Activated T-cell treated with anti-CD3 and anti-CD28 coated beads, Interleukin-2, amount 50 U/mL, for 4 hours (primary cell): Measurements from ENCODE around the gene MYO3B. TPM values are rescaled to one million over a fixed set of nuclear protein-coding genes. Genes with fewer than 3 reads are reported as not detected.

Experiments used
- ATAC-seq, 2 donors: fragments of 200-7000 bp; cut with Tn5 transposase; one replicate each; pipeline ENCODE4 v1.10.0; 2021
- DNase-seq: peaks from one replicate; pipeline ENCODE4 v3.0.0-alpha.2; 2020
- H3K27me3 Mint-ChIP-seq: one replicate; pipeline ENCODE4 v1.8.0; 2021; ENCODE audit warnings: low read depth, mixed read lengths
- H3K36me3 Mint-ChIP-seq: one replicate; pipeline ENCODE4 v1.8.0; 2022; ENCODE audit warnings: mixed read lengths; ENCODE audit not compliant: insufficient read depth
- H3K4me1 Mint-ChIP-seq: one replicate; pipeline ENCODE4 v1.8.0; 2021; ENCODE audit warnings: low read depth, mixed read lengths
- H3K4me3 Mint-ChIP-seq: one replicate; pipeline ENCODE4 v1.8.0; 2021; ENCODE audit warnings: mild to moderate bottlenecking, moderate library complexity, mixed read lengths
- H3K9me3 Mint-ChIP-seq: one replicate; pipeline ENCODE4 v1.8.0; 2021; ENCODE audit warnings: mixed read lengths
- total RNA-seq, 3 donors: library from RNA; stranded (reverse); gene quantifications; one replicate each; pipeline ENCODE4 v1.2.1, GENCODE V29; 2021

The MYO3B gene
- total RNA-seq, 3 donors from 2014 or later, result 0.08 TPM

DNA sequence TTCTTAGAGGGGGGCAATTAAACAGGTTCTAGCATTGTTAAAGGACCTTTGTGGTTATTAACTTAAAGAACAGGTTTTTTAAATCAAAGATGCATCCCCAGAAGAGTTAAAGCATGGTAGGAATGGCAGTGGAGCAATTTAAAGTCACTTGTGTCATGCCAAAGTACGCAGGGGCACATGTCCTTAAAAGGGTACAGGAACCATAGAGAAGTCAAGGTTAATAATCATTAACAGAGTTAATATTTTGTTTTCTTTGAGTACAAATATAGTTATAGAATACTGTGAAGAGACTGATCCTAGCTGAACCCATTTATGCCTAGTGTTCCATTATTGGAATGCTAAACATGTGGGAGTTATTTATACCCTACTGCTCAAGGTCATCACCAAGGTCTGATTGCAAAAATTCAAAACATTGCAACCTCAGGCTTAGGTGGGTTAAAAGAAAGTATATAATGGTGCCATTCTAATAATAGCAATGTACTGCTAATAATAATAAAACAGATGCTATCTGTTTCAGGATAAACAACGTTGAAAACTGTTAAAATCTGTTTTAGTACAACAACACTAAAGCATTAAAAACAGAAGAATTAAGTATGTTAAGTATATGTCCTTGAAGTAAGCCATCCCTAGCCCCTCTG, 216.0 kb downstream of the MYO3B start:
- H3K27me3 Mint-ChIP-seq, result peaks cover 45% of the 10 kb centered on the region
- H3K9me3 Mint-ChIP-seq, result no peaks in the 10 kb centered on the region
- H3K4me3 Mint-ChIP-seq, result no peak overlapping the region
- DNase-seq (no peak), ATAC-seq (no peak)
- H3K4me1 Mint-ChIP-seq, result no peaks in the 10 kb centered on the region
- no peaks in the 10 kb centered on the region for H3K36me3 Mint-ChIP-seq

GRCh38 chr2:170394641-170395387, 216.9 kb downstream of the MYO3B start:
- Mint-ChIP-seq H3K27me3 (peaks cover 45% of the 10 kb centered on the region), H3K9me3 (no peaks in the 10 kb centered on the region), H3K4me1 (no peaks in the 10 kb centered on the region), H3K4me3 (no peak overlapping the region), H3K36me3 (no peaks in the 10 kb centered on the region)
- DNase-seq, result no peak
- no peak for ATAC-seq

DNA sequence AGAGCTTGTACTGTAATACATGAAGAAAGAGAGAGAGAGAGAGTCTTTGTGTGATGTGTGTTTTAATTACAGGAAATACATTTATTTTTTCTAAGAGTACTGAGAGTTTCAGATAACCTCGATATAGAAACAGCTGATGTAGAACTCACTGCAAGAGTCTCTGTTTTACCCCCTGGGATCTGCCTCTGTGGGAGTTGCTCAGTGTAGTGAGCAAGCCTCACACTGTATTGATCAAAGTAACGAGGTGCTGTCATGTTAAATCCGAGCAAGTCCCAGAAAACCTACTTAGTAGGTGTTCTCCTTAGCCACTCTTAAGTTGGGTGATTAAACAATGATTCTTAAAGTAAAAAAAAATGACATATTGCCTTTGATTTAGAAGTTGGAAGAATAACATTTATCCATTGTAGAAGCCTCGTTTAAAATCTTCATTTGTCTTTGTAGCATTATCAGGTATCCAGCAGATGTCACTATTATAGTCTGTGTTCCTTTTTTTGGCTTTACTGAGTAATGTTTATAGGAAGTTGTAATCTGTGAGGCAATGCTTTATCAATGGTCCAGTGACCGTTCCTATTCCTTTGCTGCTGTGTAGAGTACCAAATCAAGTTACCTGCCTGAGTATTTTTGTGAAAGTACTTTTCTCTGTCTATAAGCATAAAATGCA, 219.0 kb downstream of the MYO3B start:
- DNase-seq (no peak), ATAC-seq (no peak)
- H3K4me1 Mint-ChIP-seq, result no peaks in the 10 kb centered on the region
- H3K36me3 Mint-ChIP-seq, result no peaks in the 10 kb centered on the region
- no peak overlapping the region for H3K4me3 Mint-ChIP-seq
- peaks cover 47% of the 10 kb centered on the region for H3K27me3 Mint-ChIP-seq
- no peaks in the 10 kb centered on the region for H3K9me3 Mint-ChIP-seq

DNA sequence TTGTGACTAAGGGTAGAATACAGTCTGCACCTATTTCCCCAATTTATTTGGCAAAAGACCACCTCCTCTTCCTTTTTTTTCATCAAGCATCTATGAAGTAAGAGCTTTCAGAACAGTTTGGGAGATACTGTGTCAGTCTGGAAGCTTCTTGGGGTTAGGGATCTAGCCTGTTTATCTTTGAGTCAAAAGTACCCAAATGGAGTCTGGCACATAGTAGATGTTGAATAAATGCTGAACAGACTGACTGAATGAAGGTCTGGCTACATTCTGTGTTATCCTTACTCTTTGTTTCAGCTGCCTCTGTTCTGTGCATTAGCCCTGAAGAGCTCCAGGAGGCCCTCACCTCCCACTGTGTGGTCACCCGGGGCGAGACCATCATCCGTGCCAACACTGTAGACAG, 223.2 kb downstream of the MYO3B start:
- no peak overlapping the region for H3K4me3 Mint-ChIP-seq
- no peaks in the 10 kb centered on the region for H3K36me3 Mint-ChIP-seq
- no peak for DNase-seq
- H3K9me3 Mint-ChIP-seq, result no peaks in the 10 kb centered on the region
- H3K4me1 Mint-ChIP-seq, result no peaks in the 10 kb centered on the region
- peaks cover 37% of the 10 kb centered on the region for H3K27me3 Mint-ChIP-seq
- no peak for ATAC-seq

- DNase-seq (no peak), ATAC-seq (no peak)
- Mint-ChIP-seq H3K36me3 (no peaks in the 10 kb centered on the region), H3K9me3 (no peaks in the 10 kb centered on the region), H3K27me3 (peaks cover 41% of the 10 kb centered on the region), H3K4me3 (no peak overlapping the region), H3K4me1 (peaks cover 5% of the 10 kb centered on the region)
These were observed 226.9 kb downstream of the MYO3B start for GRCh38 chr2:170404846-170405245.

GRCh38 chr2:170405326-170405725, 227.4 kb downstream of the MYO3B start:
- DNase-seq, result no peak
- no peaks in the 10 kb centered on the region for H3K9me3 Mint-ChIP-seq
- peaks cover 5% of the 10 kb centered on the region for H3K4me1 Mint-ChIP-seq
- H3K27me3 Mint-ChIP-seq, result peaks cover 41% of the 10 kb centered on the region
- no peak overlapping the region for H3K4me3 Mint-ChIP-seq
- no peaks in the 10 kb centered on the region for H3K36me3 Mint-ChIP-seq
- ATAC-seq, result no peak

DNA sequence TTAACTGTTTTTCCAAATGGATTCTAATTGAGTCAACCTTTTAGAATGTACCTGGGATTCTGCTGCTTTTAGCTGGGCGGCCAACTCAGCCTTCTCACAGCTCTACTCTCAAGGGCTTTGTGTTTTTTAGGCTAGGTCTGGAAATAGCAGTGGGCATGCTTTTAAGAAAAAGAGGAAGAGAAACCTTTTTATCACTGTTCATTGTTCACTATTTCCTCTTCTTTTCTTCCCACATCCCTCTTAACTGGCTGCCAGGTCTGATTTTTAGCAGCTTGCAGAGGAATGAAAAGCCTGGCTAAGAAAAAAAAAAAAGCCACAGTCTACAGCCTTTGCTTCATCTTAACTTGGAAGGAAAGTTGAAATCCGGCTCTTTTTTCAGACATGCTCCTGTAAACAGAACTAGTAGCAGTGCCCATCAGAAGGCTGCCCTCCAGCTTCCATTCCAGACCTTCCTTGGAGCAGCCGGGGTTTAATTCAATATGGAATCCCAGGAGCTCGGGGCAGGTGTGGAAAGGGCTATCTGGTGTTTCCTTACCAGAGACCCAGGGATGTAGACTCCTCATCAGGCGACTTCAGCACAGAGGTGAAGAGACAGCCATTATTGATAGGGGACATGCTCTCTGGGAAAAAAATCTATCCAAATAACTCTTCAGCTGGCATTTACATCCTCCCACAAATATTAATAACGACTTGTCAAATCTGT, 230.7 kb downstream of the MYO3B start:
- ATAC-seq, result peak in 1 of 2 donors; percentile 34
- H3K4me3 Mint-ChIP-seq, result no peak overlapping the region
- no peaks in the 10 kb centered on the region for H3K36me3 Mint-ChIP-seq
- no peak for DNase-seq
- no peaks in the 10 kb centered on the region for H3K9me3 Mint-ChIP-seq
- peaks cover 5% of the 10 kb centered on the region for H3K4me1 Mint-ChIP-seq
- peaks cover 29% of the 10 kb centered on the region for H3K27me3 Mint-ChIP-seq

DNA sequence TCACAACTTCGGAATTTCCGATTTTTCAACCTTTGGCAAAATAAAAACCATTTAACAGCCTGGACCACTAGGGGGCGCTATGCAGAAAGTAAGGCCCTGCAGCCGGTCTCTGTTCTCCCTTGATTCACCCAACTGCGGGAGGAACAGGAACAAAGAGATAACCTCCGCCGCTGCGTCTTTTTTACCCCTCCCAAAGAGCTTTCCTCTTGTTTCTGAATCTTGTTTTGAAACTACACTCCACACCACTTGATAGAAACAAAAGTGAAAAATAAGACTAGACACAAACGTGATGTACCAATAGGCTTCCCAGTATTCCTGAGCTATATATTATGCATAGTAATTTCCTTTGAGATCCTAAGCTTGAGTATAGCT, 231.2 kb downstream of the MYO3B start:
- Mint-ChIP-seq H3K36me3 (no peaks in the 10 kb centered on the region), H3K4me3 (no peak overlapping the region), H3K9me3 (no peaks in the 10 kb centered on the region), H3K27me3 (peaks cover 29% of the 10 kb centered on the region), H3K4me1 (peaks cover 5% of the 10 kb centered on the region)
- ATAC-seq, result peak; percentile 38 to 65
- DNase-seq, result peak; percentile 76

- ATAC-seq (no peak), DNase-seq (no peak)
- Mint-ChIP-seq H3K27me3 (peaks cover 20% of the 10 kb centered on the region), H3K4me1 (peaks cover 5% of the 10 kb centered on the region), H3K36me3 (no peaks in the 10 kb centered on the region), H3K4me3 (no peak overlapping the region), H3K9me3 (no peaks in the 10 kb centered on the region)
These were observed 233.7 kb downstream of the MYO3B start for GRCh38 chr2:170411660-170412059.

- H3K36me3 Mint-ChIP-seq, result no peaks in the 10 kb centered on the region
- no peaks in the 10 kb centered on the region for H3K4me1 Mint-ChIP-seq
- peaks cover 18% of the 10 kb centered on the region for H3K27me3 Mint-ChIP-seq
- DNase-seq, result no peak
- ATAC-seq, result no peak
- H3K4me3 Mint-ChIP-seq, result no peak overlapping the region
- no peaks in the 10 kb centered on the region for H3K9me3 Mint-ChIP-seq
These were observed 243.2 kb downstream of the MYO3B start for GRCh38 chr2:170420961-170421687.

DNA sequence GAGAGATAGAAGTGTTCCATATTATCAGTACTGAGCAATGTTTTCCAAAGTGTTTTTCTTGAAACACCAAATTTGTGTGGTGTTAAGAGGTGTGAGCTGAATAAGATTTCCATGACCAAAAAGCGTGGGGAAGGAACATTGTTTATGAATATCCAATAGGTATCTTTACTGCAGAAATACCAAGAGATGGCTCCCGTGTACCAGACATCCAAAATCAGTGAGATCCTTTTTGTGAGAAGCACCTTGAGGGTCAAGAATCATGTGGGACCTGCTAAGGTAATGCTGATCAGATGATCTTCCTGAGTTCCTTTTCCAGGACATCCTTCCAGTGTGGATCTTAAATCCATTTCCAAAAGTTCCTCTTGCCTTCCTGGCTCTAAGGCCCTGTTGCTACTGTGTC, 246.0 kb downstream of the MYO3B start:
- H3K4me1 Mint-ChIP-seq, result no peaks in the 10 kb centered on the region
- H3K9me3 Mint-ChIP-seq, result no peaks in the 10 kb centered on the region
- no peak for DNase-seq
- ATAC-seq, result no peak
- H3K4me3 Mint-ChIP-seq, result no peak overlapping the region
- peaks cover 20% of the 10 kb centered on the region for H3K27me3 Mint-ChIP-seq
- H3K36me3 Mint-ChIP-seq, result no peaks in the 10 kb centered on the region

GRCh38 chr2:170425281-170425751, 247.4 kb downstream of the MYO3B start:
- H3K9me3 Mint-ChIP-seq, result no peaks in the 10 kb centered on the region
- no peak for ATAC-seq
- peaks cover 23% of the 10 kb centered on the region for H3K27me3 Mint-ChIP-seq
- no peaks in the 10 kb centered on the region for H3K4me1 Mint-ChIP-seq
- no peak overlapping the region for H3K4me3 Mint-ChIP-seq
- H3K36me3 Mint-ChIP-seq, result no peaks in the 10 kb centered on the region
- no peak for DNase-seq

DNA sequence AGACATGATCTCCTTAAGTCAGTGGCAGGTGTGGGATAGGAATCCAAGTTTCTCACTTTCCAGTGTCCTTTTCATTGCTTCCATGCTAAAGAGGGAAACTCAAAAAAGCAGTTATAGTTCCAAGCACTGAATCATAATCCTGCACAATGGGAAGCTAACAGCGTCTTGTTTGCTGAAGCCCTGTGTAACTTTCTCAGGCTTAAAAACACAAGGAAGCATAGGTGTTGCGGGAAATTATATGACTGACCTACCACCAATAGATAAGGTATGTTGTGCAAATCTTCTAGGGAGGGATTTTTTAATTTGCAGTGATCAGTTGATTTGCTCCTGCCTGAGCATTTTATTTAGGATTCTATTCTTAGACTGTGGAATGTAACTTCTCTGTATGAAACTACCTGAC, 250.9 kb downstream of the MYO3B start:
- H3K4me3 Mint-ChIP-seq, result no peak overlapping the region
- ATAC-seq (no peak), DNase-seq (no peak)
- H3K36me3 Mint-ChIP-seq, result no peaks in the 10 kb centered on the region
- H3K4me1 Mint-ChIP-seq, result no peaks in the 10 kb centered on the region
- peaks cover 9% of the 10 kb centered on the region for H3K27me3 Mint-ChIP-seq
- no peaks in the 10 kb centered on the region for H3K9me3 Mint-ChIP-seq

GRCh38 chr2:170432823-170433222, 254.9 kb downstream of the MYO3B start:
- DNase-seq (no peak), ATAC-seq (no peak)
- Mint-ChIP-seq H3K27me3 (peaks cover 4% of the 10 kb centered on the region), H3K4me1 (peaks cover 22% of the 10 kb centered on the region), H3K9me3 (no peaks in the 10 kb centered on the region), H3K4me3 (no peak overlapping the region), H3K36me3 (no peaks in the 10 kb centered on the region)
